ENCODE results near the gene ANO1. TPM values are rescaled to one million over a fixed set of nuclear protein-coding genes. Genes with fewer than 3 reads are reported as not detected.

Gene ANO1
- total and polyA plus RNA-seq, 2 donors (not counting 1 experiment from before 2014, with no cell fraction given): not detected

DNA sequence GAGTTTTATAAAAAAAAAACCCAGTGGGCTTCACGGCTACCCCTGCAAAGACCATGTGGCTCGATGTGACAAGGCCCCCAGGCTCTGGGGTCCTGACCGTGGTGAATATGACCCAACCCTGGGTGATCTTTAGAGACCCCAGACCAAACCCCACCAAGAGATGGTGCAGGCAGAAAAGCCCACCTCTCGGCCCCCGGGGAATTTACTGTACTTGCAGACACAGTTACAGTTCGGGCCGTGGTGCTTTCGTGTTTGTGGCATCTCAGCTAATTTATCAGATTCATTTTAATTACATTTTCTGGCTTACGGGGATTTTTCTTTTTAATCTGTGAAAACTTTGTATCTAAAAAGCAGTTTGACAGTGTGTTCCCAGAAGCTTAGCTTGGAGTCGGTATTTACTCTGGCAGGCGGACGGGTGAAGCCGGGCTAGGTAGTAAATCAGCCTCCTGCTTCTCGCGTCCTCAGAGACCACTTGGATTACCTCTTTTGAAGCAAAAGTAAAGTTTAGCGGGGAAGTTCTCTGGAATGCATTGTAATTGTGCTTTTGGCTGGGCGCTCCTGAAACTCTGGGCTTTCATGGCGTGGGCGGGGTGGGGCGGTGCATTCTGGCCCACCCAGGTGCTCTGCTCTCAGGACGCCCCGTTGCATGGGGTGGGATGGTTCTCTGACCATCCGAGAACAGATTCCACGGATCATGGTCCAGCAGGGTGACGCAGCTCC, 25.3 kb downstream of the ANO1 start:
- DNase-seq (no peak), ATAC-seq (ENCODE audit: low read depth) (no peak)
- ChIA-PET CTCF (no interaction called here), POLR2A (no interaction called here)
- Histone ChIP-seq H2AFZ (ENCODE audit: insufficient read depth, low read depth, low read length, poor library complexity, severe bottlenecking) (no peak overlapping the region), H3K79me2 (ENCODE audit: control insufficient read depth, insufficient read depth, low read length) (no peaks in the 10 kb centered on the region), H3K4me1 (ENCODE audit: control insufficient read depth in 2 of 2, insufficient read depth in 2 of 2, low read length in 2 of 2) (no peaks in the 10 kb centered on the region), H3K9ac (ENCODE audit: low read length) (no peak overlapping the region), H4K20me1 (ENCODE audit: control insufficient read depth, insufficient read depth, low read length, poor library complexity, severe bottlenecking) (no peaks in the 10 kb centered on the region), H3K4me3 (ENCODE audit: control extremely low read depth in 1 of 5, extremely low read depth in 1 of 5, insufficient read depth in 1 of 5, low read depth in 2 of 5, low read length in 4 of 5) (no peak overlapping the region), H3K36me3 (replicated peaks in 1 of 2; ENCODE audit: control extremely low read depth in 1 of 2, control insufficient read depth in 1 of 2, extremely low read depth in 1 of 2, insufficient read depth in 2 of 2, low read length in 1 of 2) (no peaks in the 10 kb centered on the region), H3K27ac (ENCODE audit: low read length in 2 of 2) (no peak overlapping the region), H3K27me3 (replicated peaks in 1 of 4; ENCODE audit: control extremely low read depth in 1 of 4, control insufficient read depth in 3 of 4, insufficient read depth in 4 of 4, low read length in 3 of 4) (no peaks in the 10 kb centered on the region), H3K4me2 (replicated peaks; ENCODE audit: low read depth, low read length, poor library complexity, severe bottlenecking) (no peak overlapping the region), H3K9me3 (ENCODE audit: control extremely low read depth in 1 of 3, control insufficient read depth in 2 of 3, insufficient read depth in 1 of 3, low read length in 2 of 3) (no peaks in the 10 kb centered on the region)
- Mint-ChIP-seq H3K27ac (no peak overlapping the region), H3K4me3 (no peak overlapping the region), H3K27me3 (peaks cover 5% of the 10 kb centered on the region), H3K4me1 (no peaks in the 10 kb centered on the region), H3K9me3 (ENCODE audit: insufficient read depth) (no peaks in the 10 kb centered on the region)
- 92% methylated on average over 21 of the region's 25 CpGs for WGBS (ENCODE audit: insufficient coverage)
- intact Hi-C loops (cut with micrococcal nuclease): no loop called here
- no peak for TF ChIP-seq EZH2 (IDR thresholded peaks at IDR 0.05; ENCODE audit: borderline replicate concordance, insufficient read depth, low read depth, low read length, poor library complexity, severe bottlenecking)
- TF ChIP-seq, protein P1, sequence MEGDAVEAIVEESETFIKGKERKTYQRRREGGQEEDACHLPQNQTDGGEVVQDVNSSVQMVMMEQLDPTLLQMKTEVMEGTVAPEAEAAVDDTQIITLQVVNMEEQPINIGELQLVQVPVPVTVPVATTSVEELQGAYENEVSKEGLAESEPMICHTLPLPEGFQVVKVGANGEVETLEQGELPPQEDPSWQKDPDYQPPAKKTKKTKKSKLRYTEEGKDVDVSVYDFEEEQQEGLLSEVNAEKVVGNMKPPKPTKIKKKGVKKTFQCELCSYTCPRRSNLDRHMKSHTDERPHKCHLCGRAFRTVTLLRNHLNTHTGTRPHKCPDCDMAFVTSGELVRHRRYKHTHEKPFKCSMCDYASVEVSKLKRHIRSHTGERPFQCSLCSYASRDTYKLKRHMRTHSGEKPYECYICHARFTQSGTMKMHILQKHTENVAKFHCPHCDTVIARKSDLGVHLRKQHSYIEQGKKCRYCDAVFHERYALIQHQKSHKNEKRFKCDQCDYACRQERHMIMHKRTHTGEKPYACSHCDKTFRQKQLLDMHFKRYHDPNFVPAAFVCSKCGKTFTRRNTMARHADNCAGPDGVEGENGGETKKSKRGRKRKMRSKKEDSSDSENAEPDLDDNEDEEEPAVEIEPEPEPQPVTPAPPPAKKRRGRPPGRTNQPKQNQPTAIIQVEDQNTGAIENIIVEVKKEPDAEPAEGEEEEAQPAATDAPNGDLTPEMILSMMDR (IDR thresholded peaks at IDR 0.05): no peak

DNA sequence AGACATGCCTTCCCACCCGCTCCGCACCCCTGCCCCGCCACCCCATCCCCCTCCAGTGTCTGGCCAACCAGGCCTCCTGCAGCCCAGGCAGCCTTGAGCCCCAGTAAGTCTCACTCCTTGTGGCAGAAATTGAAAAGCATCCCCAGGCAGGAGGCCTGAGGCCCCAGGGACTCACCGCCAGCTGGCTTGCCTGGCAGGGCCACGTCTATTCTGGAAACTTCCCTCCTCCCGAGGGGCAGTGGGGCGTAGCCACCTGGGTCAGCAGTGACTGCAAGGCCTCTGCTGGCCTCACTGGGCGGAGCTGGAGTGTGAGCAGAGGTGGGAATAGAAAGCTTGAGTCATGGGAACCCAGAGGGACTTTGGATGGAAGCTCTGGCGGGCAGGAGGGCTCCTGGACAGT, 26.3 kb downstream of the ANO1 start:
- H3K4me2 ChIP-seq (replicated peaks; ENCODE audit: low read depth, low read length, poor library complexity, severe bottlenecking): no peak overlapping the region
- H3K27me3 Mint-ChIP-seq: peaks cover 5% of the 10 kb centered on the region
- H2AFZ ChIP-seq (ENCODE audit: insufficient read depth, low read depth, low read length, poor library complexity, severe bottlenecking): no peak overlapping the region
- no peak overlapping the region for H3K27ac ChIP-seq (ENCODE audit: low read length in 2 of 2)
- no peak overlapping the region for H3K27ac Mint-ChIP-seq
- CTCF ChIA-PET: no interaction called here
- H3K9me3 ChIP-seq (ENCODE audit: control extremely low read depth in 1 of 3, control insufficient read depth in 2 of 3, insufficient read depth in 1 of 3, low read length in 2 of 3): no peaks in the 10 kb centered on the region
- no peaks in the 10 kb centered on the region for H3K36me3 ChIP-seq (replicated peaks in 1 of 2; ENCODE audit: control extremely low read depth in 1 of 2, control insufficient read depth in 1 of 2, extremely low read depth in 1 of 2, insufficient read depth in 2 of 2, low read length in 1 of 2)
- POLR2A ChIA-PET: no interaction called here
- DNase-seq (no peak), ATAC-seq (ENCODE audit: low read depth) (no peak)
- H3K9ac ChIP-seq (ENCODE audit: low read length): no peak overlapping the region
- no peaks in the 10 kb centered on the region for H3K27me3 ChIP-seq (replicated peaks in 1 of 4; ENCODE audit: control extremely low read depth in 1 of 4, control insufficient read depth in 3 of 4, insufficient read depth in 4 of 4, low read length in 3 of 4)
- no peaks in the 10 kb centered on the region for H4K20me1 ChIP-seq (ENCODE audit: control insufficient read depth, insufficient read depth, low read length, poor library complexity, severe bottlenecking)
- WGBS (ENCODE audit: insufficient coverage): 72% methylated on average over 9 of the region's 9 CpGs
- no peaks in the 10 kb centered on the region for H3K4me1 ChIP-seq (ENCODE audit: control insufficient read depth in 2 of 2, insufficient read depth in 2 of 2, low read length in 2 of 2)
- no peak overlapping the region for H3K4me3 Mint-ChIP-seq
- H3K79me2 ChIP-seq (ENCODE audit: control insufficient read depth, insufficient read depth, low read length): no peaks in the 10 kb centered on the region
- no peaks in the 10 kb centered on the region for H3K4me1 Mint-ChIP-seq
- H3K4me3 ChIP-seq (ENCODE audit: control extremely low read depth in 1 of 5, extremely low read depth in 1 of 5, insufficient read depth in 1 of 5, low read depth in 2 of 5, low read length in 4 of 5): no peak overlapping the region
- intact Hi-C loops (cut with micrococcal nuclease): no loop called here
- no peaks in the 10 kb centered on the region for H3K9me3 Mint-ChIP-seq (ENCODE audit: insufficient read depth)
- no peak for TF ChIP-seq EZH2 (IDR thresholded peaks at IDR 0.05; ENCODE audit: borderline replicate concordance, insufficient read depth, low read depth, low read length, poor library complexity, severe bottlenecking)
- TF ChIP-seq, protein P1 (IDR thresholded peaks at IDR 0.05): no peak

Data from B cell (primary cell).